ENCODE data around the gene AUTS2. TPM values are rescaled to one million over a fixed set of nuclear protein-coding genes. Genes with fewer than 3 reads are reported as not detected.

The AUTS2 gene
- total RNA-seq, 3 donors from 2014 or later: 31.5 to 94.3 (median 81.3) TPM

DNA sequence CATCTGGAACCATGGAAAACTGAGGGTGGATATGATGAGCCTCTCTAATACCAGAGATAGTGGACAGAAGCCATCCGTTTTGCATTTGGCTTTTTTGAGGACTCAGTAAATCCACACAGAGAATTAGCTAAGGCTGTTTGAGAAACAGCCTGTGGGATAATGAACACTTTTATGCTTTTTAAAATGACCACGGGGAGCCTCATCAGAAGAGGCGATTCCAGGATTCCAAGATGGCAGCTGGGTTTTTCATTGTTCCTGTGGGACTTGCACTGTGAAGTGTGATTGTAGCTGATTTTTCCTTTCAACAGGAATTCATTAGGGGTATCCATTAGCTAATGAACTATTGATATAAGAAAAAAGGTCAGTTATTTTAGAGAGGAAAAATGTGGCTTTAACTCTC is 353.2 kb downstream of the AUTS2 start:
- Histone ChIP-seq H3K4me1 (no peaks in the 10 kb centered on the region), H3K9me3 (no peaks in the 10 kb centered on the region), H3K4me3 (no peak overlapping the region), H3K27ac (no peak overlapping the region), H3K36me3 (no peaks in the 10 kb centered on the region), H3K27me3 (no peaks in the 10 kb centered on the region)
- no peak for DNase-seq (ENCODE audit: low spot score in 2 of 2)
- no peak for TF ChIP-seq POLR2AphosphoS5 (IDR thresholded peaks at IDR 0.05)
- TF ChIP-seq CTCF (IDR thresholded peaks at IDR 0.05): no peak
- no peak for TF ChIP-seq POLR2A (IDR thresholded peaks at IDR 0.05)
- intact Hi-C loops (cut with DNase I; ENCODE audit: low total_unique reads): no loop called here

DNA sequence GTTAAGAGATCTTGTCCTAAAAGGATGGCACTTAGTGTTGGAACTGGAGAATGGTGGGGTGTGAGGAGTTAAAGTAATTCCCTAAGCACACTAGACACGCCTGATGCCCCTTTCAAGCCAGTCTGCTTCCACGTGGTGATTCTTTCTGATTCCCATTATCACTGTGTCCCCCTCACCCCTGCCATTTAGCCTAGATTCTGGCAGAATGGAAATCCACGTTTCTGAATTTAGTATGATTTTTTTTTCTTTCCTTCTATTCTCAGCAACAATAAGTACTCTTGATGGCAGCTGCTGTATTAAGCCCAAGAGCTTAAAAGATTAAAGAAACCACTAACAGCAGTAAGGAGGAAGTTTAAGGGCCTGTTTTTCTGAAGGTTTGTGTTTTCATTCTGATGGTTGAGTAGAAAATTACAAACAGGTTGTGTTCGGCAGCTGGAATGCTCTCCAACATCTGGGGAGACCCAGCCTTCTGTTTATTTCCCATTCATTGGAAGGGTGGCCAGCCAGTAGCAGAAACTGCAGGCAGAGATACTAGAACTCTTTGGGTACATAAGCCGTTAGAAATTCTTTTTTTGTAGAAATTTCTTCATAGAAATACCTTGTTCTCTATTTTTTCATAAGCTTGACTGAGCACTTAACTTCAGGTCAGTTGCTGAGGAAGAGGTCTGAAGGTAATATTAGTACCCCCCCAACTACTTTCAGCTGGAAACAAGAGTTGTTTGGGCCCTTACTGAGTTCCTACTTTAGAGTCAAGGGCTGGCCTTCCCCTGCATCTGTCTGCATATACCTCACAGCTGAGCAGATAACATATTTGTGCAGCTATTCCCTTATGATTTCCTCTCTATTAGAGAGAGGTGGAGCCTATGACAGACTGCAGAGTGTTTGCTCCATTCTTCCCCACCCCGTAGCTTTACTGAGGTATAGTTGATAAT is 355.1 kb downstream of the AUTS2 start:
- H3K4me1 ChIP-seq: no peaks in the 10 kb centered on the region
- no peaks in the 10 kb centered on the region for H3K36me3 ChIP-seq
- no peak for TF ChIP-seq CTCF (IDR thresholded peaks at IDR 0.05)
- TF ChIP-seq POLR2AphosphoS5 (IDR thresholded peaks at IDR 0.05): no peak
- TF ChIP-seq POLR2A (IDR thresholded peaks at IDR 0.05): no peak
- intact Hi-C loops (cut with DNase I; ENCODE audit: low total_unique reads): no loop called here
- no peak overlapping the region for H3K27ac ChIP-seq
- no peak overlapping the region for H3K4me3 ChIP-seq
- no peaks in the 10 kb centered on the region for H3K9me3 ChIP-seq
- H3K27me3 ChIP-seq: no peaks in the 10 kb centered on the region
- no peak for DNase-seq (ENCODE audit: low spot score in 2 of 2)

GRCh38 chr7:69956541-69956940 is 358.3 kb downstream of the AUTS2 start:
- DNase-seq (ENCODE audit: low spot score in 2 of 2): no peak
- Histone ChIP-seq H3K27me3 (no peaks in the 10 kb centered on the region), H3K9me3 (no peaks in the 10 kb centered on the region), H3K36me3 (no peaks in the 10 kb centered on the region), H3K4me1 (no peaks in the 10 kb centered on the region), H3K27ac (no peak overlapping the region), H3K4me3 (no peak overlapping the region)
- TF ChIP-seq POLR2A (IDR thresholded peaks at IDR 0.05) (no peak), POLR2AphosphoS5 (IDR thresholded peaks at IDR 0.05) (no peak), CTCF (IDR thresholded peaks at IDR 0.05) (no peak)
- intact Hi-C loops (cut with DNase I; ENCODE audit: low total_unique reads): no loop called here

DNA sequence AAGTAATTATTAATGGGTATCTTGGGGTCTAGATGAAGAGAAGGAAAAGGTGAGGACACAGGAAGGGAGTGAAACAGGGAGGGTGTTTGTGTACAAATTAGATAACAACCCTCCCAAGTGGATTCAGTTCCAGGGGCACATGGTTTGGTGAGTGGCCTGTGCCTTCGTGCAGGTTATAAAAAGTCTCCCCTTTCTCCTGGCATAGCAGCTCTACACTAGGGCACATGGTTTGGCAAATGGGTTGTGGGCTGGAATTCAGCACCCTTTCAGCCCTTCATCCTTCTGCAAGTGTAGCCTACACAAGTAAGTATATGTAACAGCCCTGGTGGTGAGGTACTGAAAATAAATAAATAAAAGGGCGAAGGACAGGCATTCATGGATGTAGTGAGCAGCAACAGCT is 359.4 kb downstream of the AUTS2 start:
- DNase-seq (ENCODE audit: low spot score in 2 of 2): no peak
- no peak overlapping the region for H3K4me3 ChIP-seq
- no peaks in the 10 kb centered on the region for H3K27me3 ChIP-seq
- peaks cover 5 to 7% of the 10 kb centered on the region in 2 donors for H3K4me1 ChIP-seq
- intact Hi-C loops (cut with DNase I; ENCODE audit: low total_unique reads): no loop called here
- no peaks in the 10 kb centered on the region for H3K9me3 ChIP-seq
- H3K36me3 ChIP-seq: no peaks in the 10 kb centered on the region
- no peak for TF ChIP-seq POLR2AphosphoS5 (IDR thresholded peaks at IDR 0.05)
- H3K27ac ChIP-seq: no peak overlapping the region

- intact Hi-C loops (cut with DNase I; ENCODE audit: low total_unique reads): no loop called here
Measured at GRCh38 chr7:69959789-69960499, 361.7 kb downstream of the AUTS2 start.

More at GRCh38 chr7:69959789-69960499, 361.7 kb downstream of the AUTS2 start:
- no peaks in the 10 kb centered on the region for H3K27me3 ChIP-seq
- no peak overlapping the region for H3K4me3 ChIP-seq
- H3K36me3 ChIP-seq: no peaks in the 10 kb centered on the region
- TF ChIP-seq POLR2AphosphoS5 (IDR thresholded peaks at IDR 0.05): no peak
- no peak for TF ChIP-seq CTCF (IDR thresholded peaks at IDR 0.05)
- no peak for TF ChIP-seq POLR2A (IDR thresholded peaks at IDR 0.05)
- H3K4me1 ChIP-seq: peaks cover 5 to 9% of the 10 kb centered on the region in 2 donors
- H3K9me3 ChIP-seq: no peaks in the 10 kb centered on the region
- H3K27ac ChIP-seq: no peak overlapping the region
- no peak for DNase-seq (ENCODE audit: low spot score in 2 of 2)

Measured in breast epithelium (tissue), 4 donors.